CMK (cell line): Measurements from ENCODE around the gene LAMTOR4.
A peak's percentile ranks its signal among the peaks of the same experiment; 100 is the strongest.

Experiments
- DNase-seq: peaks from one replicate; pipeline ENCODE4 v3.0.0-alpha.2; 2010; ENCODE audit warnings: low read depth

LAMTOR4 gene

GRCh38 chr7:100153708-100154535, 5.2 kb downstream of the LAMTOR4 start:
- no peak for DNase-seq

GRCh38 chr7:100154651-100155491, 6.2 kb downstream of the LAMTOR4 start:
- no peak for DNase-seq

GRCh38 chr7:100155553-100156317, 7.0 kb downstream of the LAMTOR4 start:
- DNase-seq, result no peak

GRCh38 chr7:100156331-100157068, 7.8 kb downstream of the LAMTOR4 start:
- no peak for DNase-seq

GRCh38 chr7:100157069-100157333, 8.3 kb downstream of the LAMTOR4 start:
- no peak for DNase-seq

GRCh38 chr7:100157334-100158228, 8.9 kb downstream of the LAMTOR4 start:
- DNase-seq, result no peak

GRCh38 chr7:100158229-100159098, 9.7 kb downstream of the LAMTOR4 start, which contains the start of gene TRAPPC14:
Gene TRAPPC14, minus strand, starts transcription at chr7:100158723. Its CDS starts 224 bp downstream, at chr7:100158499.
- DNase-seq, result peak; percentile 78

GRCh38 chr7:100159099-100159623, 10.4 kb downstream of the LAMTOR4 start:
- DNase-seq, result no peak

- DNase-seq, result no peak
These were observed 11.3 kb downstream of the LAMTOR4 start for GRCh38 chr7:100160067-100160466.

GRCh38 chr7:100163006-100163531, 14.4 kb downstream of the LAMTOR4 start:
- DNase-seq, result no peak

GRCh38 chr7:100163871-100164270, 15.2 kb downstream of the LAMTOR4 start:
- no peak for DNase-seq

- no peak for DNase-seq
These were observed 17.7 kb downstream of the LAMTOR4 start for GRCh38 chr7:100166317-100166940.

- DNase-seq, result no peak
These were observed 18.5 kb downstream of the LAMTOR4 start for GRCh38 chr7:100166970-100167911.

GRCh38 chr7:100167912-100168323, 19.2 kb downstream of the LAMTOR4 start:
- no peak for DNase-seq

GRCh38 chr7:100169147-100169850, 20.6 kb downstream of the LAMTOR4 start:
- no peak for DNase-seq

- no peak for DNase-seq
These were observed 21.6 kb downstream of the LAMTOR4 start for GRCh38 chr7:100170101-100170897.
